Measurements from ENCODE around the gene HMG20A. TPM values are rescaled to one million over a fixed set of nuclear protein-coding genes. Genes with fewer than 3 reads are reported as not detected.

The HMG20A gene
- total and polyA plus RNA-seq, 10 of the 15 experiments (the other 5 are each of a cell fraction or from before 2014, with no cell fraction given): 30.0 to 98.7 (median 46.8) TPM

DNA sequence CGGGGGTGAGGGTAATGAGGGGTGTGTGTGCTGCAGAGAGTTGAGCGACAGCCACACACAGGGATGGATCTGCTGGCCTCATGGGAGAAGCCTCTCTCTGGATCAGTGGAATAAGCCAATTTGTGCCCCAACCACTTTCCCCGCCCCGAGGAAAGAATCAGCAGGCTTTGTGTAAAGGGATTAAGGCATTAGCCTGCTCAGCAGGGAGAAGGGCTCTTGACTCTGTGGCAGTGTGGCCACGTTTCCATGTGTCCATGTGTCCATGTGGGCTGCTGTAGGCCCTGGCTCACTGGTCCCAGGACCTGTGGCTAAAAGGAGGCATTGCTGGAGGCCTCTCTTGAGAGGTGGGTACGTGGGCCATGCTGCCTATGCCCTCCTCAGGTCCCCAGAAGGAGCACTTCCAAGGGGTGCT, 104.7 kb downstream of the HMG20A start:
- intact Hi-C loops (cut with micrococcal nuclease; ENCODE audit: unreplicated experiment): no loop called here
- WGBS (ENCODE audit: insufficient coverage, insufficient replicate concordance, low lambda C conversion rate, missing lambda C conversion rate): 44% methylated on average over 6 of the region's 6 CpGs
- ATAC-seq: no peak

More for the DNA sequence above, 104.7 kb downstream of the HMG20A start:
- DNase-seq (ENCODE audit: low read depth, low spot score) (no peak), FAIRE-seq (no peak)
- TF ChIP-seq, protein P1, sequence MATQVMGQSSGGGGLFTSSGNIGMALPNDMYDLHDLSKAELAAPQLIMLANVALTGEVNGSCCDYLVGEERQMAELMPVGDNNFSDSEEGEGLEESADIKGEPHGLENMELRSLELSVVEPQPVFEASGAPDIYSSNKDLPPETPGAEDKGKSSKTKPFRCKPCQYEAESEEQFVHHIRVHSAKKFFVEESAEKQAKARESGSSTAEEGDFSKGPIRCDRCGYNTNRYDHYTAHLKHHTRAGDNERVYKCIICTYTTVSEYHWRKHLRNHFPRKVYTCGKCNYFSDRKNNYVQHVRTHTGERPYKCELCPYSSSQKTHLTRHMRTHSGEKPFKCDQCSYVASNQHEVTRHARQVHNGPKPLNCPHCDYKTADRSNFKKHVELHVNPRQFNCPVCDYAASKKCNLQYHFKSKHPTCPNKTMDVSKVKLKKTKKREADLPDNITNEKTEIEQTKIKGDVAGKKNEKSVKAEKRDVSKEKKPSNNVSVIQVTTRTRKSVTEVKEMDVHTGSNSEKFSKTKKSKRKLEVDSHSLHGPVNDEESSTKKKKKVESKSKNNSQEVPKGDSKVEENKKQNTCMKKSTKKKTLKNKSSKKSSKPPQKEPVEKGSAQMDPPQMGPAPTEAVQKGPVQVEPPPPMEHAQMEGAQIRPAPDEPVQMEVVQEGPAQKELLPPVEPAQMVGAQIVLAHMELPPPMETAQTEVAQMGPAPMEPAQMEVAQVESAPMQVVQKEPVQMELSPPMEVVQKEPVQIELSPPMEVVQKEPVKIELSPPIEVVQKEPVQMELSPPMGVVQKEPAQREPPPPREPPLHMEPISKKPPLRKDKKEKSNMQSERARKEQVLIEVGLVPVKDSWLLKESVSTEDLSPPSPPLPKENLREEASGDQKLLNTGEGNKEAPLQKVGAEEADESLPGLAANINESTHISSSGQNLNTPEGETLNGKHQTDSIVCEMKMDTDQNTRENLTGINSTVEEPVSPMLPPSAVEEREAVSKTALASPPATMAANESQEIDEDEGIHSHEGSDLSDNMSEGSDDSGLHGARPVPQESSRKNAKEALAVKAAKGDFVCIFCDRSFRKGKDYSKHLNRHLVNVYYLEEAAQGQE (IDR thresholded peaks at IDR 0.05; ENCODE audit: low read depth, low read length): no peak
- TF ChIP-seq, protein P2, sequence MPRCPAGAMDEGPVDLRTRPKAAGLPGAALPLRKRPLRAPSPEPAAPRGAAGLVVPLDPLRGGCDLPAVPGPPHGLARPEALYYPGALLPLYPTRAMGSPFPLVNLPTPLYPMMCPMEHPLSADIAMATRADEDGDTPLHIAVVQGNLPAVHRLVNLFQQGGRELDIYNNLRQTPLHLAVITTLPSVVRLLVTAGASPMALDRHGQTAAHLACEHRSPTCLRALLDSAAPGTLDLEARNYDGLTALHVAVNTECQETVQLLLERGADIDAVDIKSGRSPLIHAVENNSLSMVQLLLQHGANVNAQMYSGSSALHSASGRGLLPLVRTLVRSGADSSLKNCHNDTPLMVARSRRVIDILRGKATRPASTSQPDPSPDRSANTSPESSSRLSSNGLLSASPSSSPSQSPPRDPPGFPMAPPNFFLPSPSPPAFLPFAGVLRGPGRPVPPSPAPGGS (IDR thresholded peaks at IDR 0.05; ENCODE audit: borderline replicate concordance, insufficient read depth, low read depth, low read length, poor library complexity, severe bottlenecking): no peak
- TF ChIP-seq MYC (IDR thresholded peaks at IDR 0.05; ENCODE audit: insufficient read depth, insufficient read length, insufficient replicate concordance, low read length, severe bottlenecking): no peak
- TF ChIP-seq, protein P3, sequence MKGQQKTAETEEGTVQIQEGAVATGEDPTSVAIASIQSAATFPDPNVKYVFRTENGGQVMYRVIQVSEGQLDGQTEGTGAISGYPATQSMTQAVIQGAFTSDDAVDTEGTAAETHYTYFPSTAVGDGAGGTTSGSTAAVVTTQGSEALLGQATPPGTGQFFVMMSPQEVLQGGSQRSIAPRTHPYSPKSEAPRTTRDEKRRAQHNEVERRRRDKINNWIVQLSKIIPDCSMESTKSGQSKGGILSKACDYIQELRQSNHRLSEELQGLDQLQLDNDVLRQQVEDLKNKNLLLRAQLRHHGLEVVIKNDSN (IDR thresholded peaks at IDR 0.05; ENCODE audit: borderline replicate concordance, extremely low read length, insufficient read depth, low read depth, low read length): no peak
- no peak for TF ChIP-seq BACH1 (IDR thresholded peaks at IDR 0.05; ENCODE audit: borderline replicate concordance)
- TF ChIP-seq, protein P4, sequence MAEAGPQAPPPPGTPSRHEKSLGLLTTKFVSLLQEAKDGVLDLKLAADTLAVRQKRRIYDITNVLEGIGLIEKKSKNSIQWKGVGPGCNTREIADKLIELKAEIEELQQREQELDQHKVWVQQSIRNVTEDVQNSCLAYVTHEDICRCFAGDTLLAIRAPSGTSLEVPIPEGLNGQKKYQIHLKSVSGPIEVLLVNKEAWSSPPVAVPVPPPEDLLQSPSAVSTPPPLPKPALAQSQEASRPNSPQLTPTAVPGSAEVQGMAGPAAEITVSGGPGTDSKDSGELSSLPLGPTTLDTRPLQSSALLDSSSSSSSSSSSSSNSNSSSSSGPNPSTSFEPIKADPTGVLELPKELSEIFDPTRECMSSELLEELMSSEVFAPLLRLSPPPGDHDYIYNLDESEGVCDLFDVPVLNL (IDR thresholded peaks at IDR 0.05; ENCODE audit: low read depth, low read length): no peak
- TF ChIP-seq MXI1 (IDR thresholded peaks at IDR 0.05; ENCODE audit: low read depth, low read length): no peak
- no peak for TF ChIP-seq PAX8 (IDR thresholded peaks at IDR 0.05)
- TF ChIP-seq, protein P5, sequence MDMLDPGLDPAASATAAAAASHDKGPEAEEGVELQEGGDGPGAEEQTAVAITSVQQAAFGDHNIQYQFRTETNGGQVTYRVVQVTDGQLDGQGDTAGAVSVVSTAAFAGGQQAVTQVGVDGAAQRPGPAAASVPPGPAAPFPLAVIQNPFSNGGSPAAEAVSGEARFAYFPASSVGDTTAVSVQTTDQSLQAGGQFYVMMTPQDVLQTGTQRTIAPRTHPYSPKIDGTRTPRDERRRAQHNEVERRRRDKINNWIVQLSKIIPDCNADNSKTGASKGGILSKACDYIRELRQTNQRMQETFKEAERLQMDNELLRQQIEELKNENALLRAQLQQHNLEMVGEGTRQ (IDR thresholded peaks at IDR 0.05; ENCODE audit: borderline replicate concordance, low read depth, low read length): no peak
- TF ChIP-seq CREM (IDR thresholded peaks at IDR 0.05; ENCODE audit: low read depth): no peak
- TF ChIP-seq, protein P6, sequence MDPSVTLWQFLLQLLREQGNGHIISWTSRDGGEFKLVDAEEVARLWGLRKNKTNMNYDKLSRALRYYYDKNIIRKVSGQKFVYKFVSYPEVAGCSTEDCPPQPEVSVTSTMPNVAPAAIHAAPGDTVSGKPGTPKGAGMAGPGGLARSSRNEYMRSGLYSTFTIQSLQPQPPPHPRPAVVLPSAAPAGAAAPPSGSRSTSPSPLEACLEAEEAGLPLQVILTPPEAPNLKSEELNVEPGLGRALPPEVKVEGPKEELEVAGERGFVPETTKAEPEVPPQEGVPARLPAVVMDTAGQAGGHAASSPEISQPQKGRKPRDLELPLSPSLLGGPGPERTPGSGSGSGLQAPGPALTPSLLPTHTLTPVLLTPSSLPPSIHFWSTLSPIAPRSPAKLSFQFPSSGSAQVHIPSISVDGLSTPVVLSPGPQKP (IDR thresholded peaks at IDR 0.05; ENCODE audit: low read depth, low read length): no peak
- TF ChIP-seq CBX3 (IDR thresholded peaks at IDR 0.05; ENCODE audit: borderline replicate concordance, low read depth): no peak
- TF ChIP-seq ESRRA (IDR thresholded peaks at IDR 0.05; ENCODE audit: low read length): no peak
- TF ChIP-seq EP300 (IDR thresholded peaks at IDR 0.05; ENCODE audit: borderline replicate concordance in 1 of 2, control insufficient read depth in 1 of 2, low read depth in 2 of 2, low read length in 2 of 2): no peak
- TF ChIP-seq TCF12 (IDR thresholded peaks at IDR 0.05; ENCODE audit: low read depth, low read length): no peak
- H2AFZ ChIP-seq (ENCODE audit: control insufficient read depth, low read depth, low read length): no peak overlapping the region
- ChIA-PET POLR2A (no interaction called here), CTCF (no interaction called here), RAD21 (ENCODE audit: unreplicated experiment) (no interaction called here), SMC1A (ENCODE audit: uncharacterized antibody, unreplicated experiment) (interaction anchor here (0.9 kb wide), 1 partner anchor 13 kb away, joined by 3 read pairs; no protein-coding TSS in a partner anchor)
- no peaks in the 10 kb centered on the region for H3K4me1 ChIP-seq (ENCODE audit: control insufficient read depth, insufficient read depth, low read length)
- no peak overlapping the region for H3K9ac ChIP-seq (ENCODE audit: control insufficient read depth, insufficient read depth, low read length)
- H3K79me2 ChIP-seq (ENCODE audit: control insufficient read depth, insufficient read depth, low read length): no peaks in the 10 kb centered on the region
- no peaks in the 10 kb centered on the region for H4K20me1 ChIP-seq (ENCODE audit: control insufficient read depth, insufficient read depth)
- H3K4me2 ChIP-seq (ENCODE audit: control insufficient read depth, insufficient read depth): no peak overlapping the region
- H3K36me3 ChIP-seq (ENCODE audit: control insufficient read depth in 2 of 2, insufficient read depth in 2 of 2, low read length in 1 of 2): no peaks in the 10 kb centered on the region
- in situ Hi-C loops (cut with MboI): no loop called here
- no peaks in the 10 kb centered on the region for H3K9me3 ChIP-seq (replicated peaks; ENCODE audit: control insufficient read depth, insufficient read depth, low read length)
- H3K27me3 ChIP-seq (replicated peaks in 1 of 2; ENCODE audit: control insufficient read depth in 2 of 2, insufficient read depth in 2 of 2, low read length in 1 of 2): no peaks in the 10 kb centered on the region
- no peak overlapping the region for H3K4me3 ChIP-seq
- H3K27ac ChIP-seq (ENCODE audit: control insufficient read depth, insufficient read depth): no peak overlapping the region
- BruUV-seq (replicated peaks): no TSS peak
